K562 (cell line): ENCODE results near the gene SMIM36. TPM values are rescaled to one million over a fixed set of nuclear protein-coding genes. Genes with fewer than 3 reads are reported as not detected.

Experiments
- ATAC-seq: fragments of 200-7000 bp; cut with Tn5 transposase; 3 replicates; pipeline ENCODE4 v1.9.1; 2020; ENCODE audit warnings: moderate library complexity
- BruUV-seq: library from RNA; stranded (reverse); fragments of 400-500 nt; replicated peaks from 2 replicates; lab custom pipeline; 2021; lab: Mats Ljungman, UMichigan
- CTCF ChIA-PET: fragments of 300-600 bp; formaldehyde crosslinking; extraction: SDS; loops from one replicate; lab custom pipeline; 2021; ENCODE audit warnings: low intra/inter-chr PET ratio; lab: Yijun Ruan, JAX
- POLR2A ChIA-PET: fragments of 300-600, 350-650 bp; sonication (Branson Sonifier 250); formaldehyde crosslinking; extraction: SDS; loops from one replicate; lab custom pipeline; 2021; ENCODE audit warnings: antibody characterized with exemption, inconsistent platforms; lab: Yijun Ruan, JAX
- DNase-seq, 4 experiments: peaks; one replicate each; pipeline versions ENCODE4 v3.0.0 to v3.0.0-alpha.2; 2011 to 2018; ENCODE audit warnings: low spot score in 3 of 4, mixed read lengths in 3 of 4; ENCODE audit errors: extremely low read depth in 1 of 4
- FAIRE-seq: peaks from 2 replicates; lab custom pipeline; 2011; peaks lifted over from hg19 to GRCh38; lab: Jason Lieb, UNC
- H2AFZ ChIP-seq: 2 replicates; pipeline ENCODE4 v1.6.0; 2011; ENCODE audit warnings: low read depth, low read length, control low read depth, inconsistent platforms
- H3K27ac ChIP-seq: fragments of 200-600 bp; 3 replicates; pipeline ENCODE4 v1.8.0; 2011; ENCODE audit warnings: low read depth, mild to moderate bottlenecking, control low read depth, inconsistent platforms, low read length, moderate library complexity, mixed read lengths; ENCODE audit errors: extremely low read depth
- H3K27me3 ChIP-seq, 2 experiments: fragments of 300-600 bp in 1 of 2; 2 replicates in 1 of 2; 3 replicates in 1 of 2; pipeline versions ENCODE4 v1.6.0 to v1.8.0; 2011; ENCODE audit warnings: inconsistent platforms in 2 of 2, low read length in 2 of 2, mild to moderate bottlenecking in 1 of 2, mixed read lengths in 1 of 2, moderate library complexity in 1 of 2; ENCODE audit not compliant: control insufficient read depth in 2 of 2, insufficient read depth in 2 of 2
- H3K36me3 ChIP-seq: fragments of 300-600 bp; 3 replicates; pipeline ENCODE4 v1.8.0; 2011; ENCODE audit warnings: mild to moderate bottlenecking, low read length, inconsistent platforms; ENCODE audit not compliant: control insufficient read depth, insufficient read depth
- H3K4me1 ChIP-seq, 2 experiments: fragments of 200-600 bp in 1 of 2; replicated peaks in 1 of 2; 2 replicates in 1 of 2; 3 replicates in 1 of 2; pipeline versions ENCODE4 v1.5.1 to v1.8.0; 2011; ENCODE audit warnings: inconsistent platforms in 2 of 2, low read length in 2 of 2, mild to moderate bottlenecking in 1 of 2, mixed read lengths in 1 of 2, moderate library complexity in 1 of 2; ENCODE audit not compliant: control insufficient read depth in 2 of 2, insufficient read depth in 2 of 2
- H3K4me2 ChIP-seq: 2 replicates; pipeline ENCODE4 v1.6.1; 2011; ENCODE audit warnings: low read length, control low read depth, inconsistent platforms, mixed read lengths; ENCODE audit not compliant: insufficient read depth
- H3K4me3 ChIP-seq: fragments of 200-600 bp; sonication (generic), shearing (Covaris generic); 2 replicates; pipeline ENCODE4 v1.5.1; 2016; ENCODE audit warnings: control low read depth, inconsistent platforms
- H3K79me2 ChIP-seq: fragments of 200-600 bp; 3 replicates; pipeline ENCODE4 v1.8.0; 2011; ENCODE audit warnings: low read length, inconsistent platforms; ENCODE audit not compliant: control insufficient read depth, insufficient read depth
- H3K9ac ChIP-seq, 2 experiments: 2 replicates each; pipeline versions ENCODE4 v1.6.0 to v1.6.1; 2011; ENCODE audit warnings: low read depth in 2 of 2, low read length in 2 of 2, control low read depth in 1 of 2, inconsistent platforms in 1 of 2, mild to moderate bottlenecking in 1 of 2, mixed read lengths in 1 of 2; ENCODE audit not compliant: insufficient read depth in 1 of 2
- H3K9me1 ChIP-seq: one replicate; pipeline ENCODE4 v1.6.0; 2011; ENCODE audit warnings: inconsistent platforms, mild to moderate bottlenecking, low read length, moderate library complexity; ENCODE audit not compliant: control insufficient read depth, insufficient read depth
- H3K9me3 ChIP-seq: replicated peaks from 2 replicates; pipeline ENCODE4 v1.5.1; 2011; ENCODE audit warnings: low read depth, low read length, inconsistent platforms; ENCODE audit not compliant: control insufficient read depth, insufficient read depth
- H4K20me1 ChIP-seq: replicated peaks from 2 replicates; pipeline ENCODE4 v1.6.1; 2011; ENCODE audit warnings: low read length, inconsistent platforms, mixed read lengths; ENCODE audit not compliant: control insufficient read depth, insufficient read depth
- ATF7 ChIP-seq: fragments of 450-650 bp; IDR thresholded peaks from 2 replicates; pipeline ENCODE4 v1.7.1; 2014; ENCODE audit warnings: mild to moderate bottlenecking, moderate library complexity
- CREBBP ChIP-seq: IDR thresholded peaks from one replicate; pipeline ENCODE4 v1.6.1; 2012; ENCODE audit warnings: low read depth, mild to moderate bottlenecking, control low read depth, inconsistent platforms, low read length
- HNRNPH1 ChIP-seq: fragments of 200-400 bp; formaldehyde crosslinking; optimal IDR thresholded peaks from 2 replicates; pipeline ENCODE3; 2017; ENCODE audit warnings: low read depth, mild to moderate bottlenecking, low read length, moderate library complexity
- IFI16 ChIP-seq: fragments of 250-450 bp; sonication (Bioruptor Pico); IDR thresholded peaks from 2 replicates; pipeline ENCODE4 v2.1.2; 2022; ENCODE audit warnings: mild to moderate bottlenecking, inconsistent platforms
- MED1 ChIP-seq: sonication (generic); formaldehyde crosslinking; IDR thresholded peaks from 2 replicates; pipeline ENCODE4 v1.8.1; 2023; ENCODE audit warnings: missing genetic modification reagents, borderline replicate concordance
- NRF1 ChIP-seq, 2 experiments: fragments of 450-650 bp; IDR thresholded peaks in 1 of 2; conservative IDR thresholded peaks in 1 of 2; 2 replicates each; pipeline ENCODE4 v1.6.1; 2014; ENCODE audit warnings: mild to moderate bottlenecking in 2 of 2
- PHF8 ChIP-seq: fragments of 200-600 bp; sonication (generic); IDR thresholded peaks from 2 replicates; pipeline ENCODE4 v1.6.1; 2012; ENCODE audit warnings: mixed run types, mild to moderate bottlenecking, inconsistent platforms, low read length, moderate library complexity, borderline replicate concordance
- RBM15 ChIP-seq: fragments of 200-400 bp; formaldehyde crosslinking; IDR thresholded peaks from 2 replicates; pipeline ENCODE4 v1.6.1; 2018; ENCODE audit warnings: mild to moderate bottlenecking, low read length, moderate library complexity; ENCODE audit not compliant: insufficient read depth
- SIN3B ChIP-seq: fragments of 450-650 bp; IDR thresholded peaks from 2 replicates; pipeline ENCODE4 v1.6.1; 2017; ENCODE audit warnings: low read depth, mild to moderate bottlenecking, moderate library complexity
- SMAD4 ChIP-seq: fragments of 250-450 bp; sonication (Bioruptor Pico); conservative IDR thresholded peaks from 2 replicates; pipeline ENCODE4 v1.8.0; 2021; ENCODE audit warnings: inconsistent platforms, mild to moderate bottlenecking, moderate library complexity
- ZBTB17 ChIP-seq: fragments of 450-650 bp; formaldehyde crosslinking; IDR thresholded peaks from 2 replicates; pipeline ENCODE4 v1.4.0; 2020; ENCODE audit warnings: mild to moderate bottlenecking
- ZFP30 ChIP-seq: fragments of 250-450 bp; sonication (Bioruptor Pico); IDR thresholded peaks from 2 replicates; pipeline ENCODE4 v1.8.0; 2022; ENCODE audit warnings: moderate library complexity, mild to moderate bottlenecking, inconsistent platforms, borderline replicate concordance
- ZNF41 ChIP-seq: fragments of 250-450 bp; sonication (Bioruptor Pico); conservative IDR thresholded peaks from 2 replicates; pipeline ENCODE4 v1.4.0; 2020; ENCODE audit warnings: mild to moderate bottlenecking
- ZNF668 ChIP-seq: fragments of 250-450 bp; sonication (Bioruptor Pico); IDR thresholded peaks from 2 replicates; pipeline ENCODE4 v1.8.0; 2022; ENCODE audit warnings: mild to moderate bottlenecking, inconsistent platforms
- in situ Hi-C: fragments of 300-500 bp; cut with MboI; formaldehyde crosslinking; loops from 4 replicates; pipeline ENCODE4 v1.15.0; 2018; ENCODE audit warnings: inconsistent platforms, mixed read lengths
- intact Hi-C: fragments of 100-400 bp; cut with micrococcal nuclease; formaldehyde crosslinking; loops from 2 replicates; pipeline ENCODE4 v1.14.2; 2022
- polyA plus RNA-seq, 8 experiments: library from polyadenylated mRNA; depleted of rRNA in 4 of 8; stranded (reverse) in 5 of 8; unstranded in 3 of 8; fragments of >200 nt; fragmentation: Nextera tagmentation in 2 of 8; fragmentation: Illumina TruSeq in 1 of 8; extraction: Ambion mirVana in 2 of 8; extraction: Trizol in 1 of 8; gene quantifications; 2 replicates each; pipeline versions ENCODE4 v1.2.1 to v1.2.3, GENCODE V29; 2011 to 2014; ENCODE audit warnings: inconsistent platforms in 1 of 8, missing spikeins in 1 of 8
- total RNA-seq, 7 experiments: library from RNA; depleted of rRNA in 6 of 7; stranded (reverse); fragments of >200 nt in 6 of 7; fragmentation: Illumina TruSeq in 2 of 7; extraction: Trizol in 2 of 7; gene quantifications; 2 replicates each; pipeline versions ENCODE4 v1.2.1 to v1.2.3, GENCODE V29; 2011 to 2021; ENCODE audit warnings: low replicate concordance in 1 of 7

The SMIM36 gene
- total and polyA plus RNA-seq, 9 of the 15 experiments (the other 6 are each of a cell fraction or from before 2014, with no cell fraction given) = not detected

DNA sequence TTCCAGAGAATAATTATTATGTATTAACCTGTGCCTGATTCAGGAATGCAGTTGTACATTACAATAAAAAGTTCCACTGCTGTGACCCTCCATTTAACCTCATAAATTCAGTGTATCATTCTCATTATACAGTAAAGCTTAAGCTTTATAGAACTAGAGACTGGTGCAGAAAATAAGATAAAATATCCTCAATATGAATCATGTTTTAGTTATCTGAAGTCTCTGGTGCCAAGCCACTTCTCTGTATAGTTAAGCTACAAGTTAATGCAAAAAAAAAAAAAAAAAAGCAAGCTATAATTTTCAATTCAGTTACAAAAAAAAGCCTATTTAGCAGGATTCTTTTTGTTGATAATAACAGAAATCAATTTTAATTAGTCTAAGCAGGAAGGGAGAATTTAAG lies 22.4 kb upstream of the SMIM36 start:
- no peaks in the 10 kb centered on the region for H3K79me2 ChIP-seq
- no peak overlapping the region for H3K4me2 ChIP-seq
- ATAC-seq (no peak), FAIRE-seq (no peak)
- no peaks in the 10 kb centered on the region for H3K27me3 ChIP-seq
- no peaks in the 10 kb centered on the region for H3K36me3 ChIP-seq
- CTCF ChIA-PET = no interaction called here
- no peak overlapping the region for H3K9ac ChIP-seq
- H3K9me3 ChIP-seq = no peaks in the 10 kb centered on the region
- TF ChIP-seq ZNF668 (CRISPR knock-in tag) = no peak
- no peak for TF ChIP-seq ZNF41 (CRISPR knock-in tag)
- TF ChIP-seq PHF8 = no peak
- TF ChIP-seq NRF1 (conservative IDR thresholded peaks at IDR 0.05 in 1 of 2, IDR thresholded peaks at IDR 0.05 in 1 of 2) = no peak
- no peak for TF ChIP-seq MED1 (CRISPR knock-in tag)
- no peak for TF ChIP-seq IFI16 (CRISPR knock-in tag)
- TF ChIP-seq RBM15 = no peak
- no peak for TF ChIP-seq HNRNPH1
- no peak for TF ChIP-seq SMAD4
- TF ChIP-seq CREBBP = no peak
- no peak for TF ChIP-seq SIN3B
- TF ChIP-seq ATF7 = no peak
- TF ChIP-seq ZBTB17 (CRISPR knock-in tag) = no peak
- no peak for TF ChIP-seq ZFP30 (CRISPR knock-in tag)
- TF ChIP-seq, all 486 proteins: peak for 0
- no peak overlapping the region for H3K4me3 ChIP-seq
- no peak overlapping the region for H2AFZ ChIP-seq
- no peaks in the 10 kb centered on the region for H3K9me1 ChIP-seq
- POLR2A ChIA-PET = interaction anchor here (0.5 to 1.2 kb wide), 2 partner anchors 149 to 248 kb away, joined by 3 to 4 read pairs; no protein-coding TSS in a partner anchor
- no peaks in the 10 kb centered on the region for H3K4me1 ChIP-seq
- in situ Hi-C loops (loop anchor here (25.0 kb wide), 1 partner anchor 779 kb away; no protein-coding TSS in a partner anchor), intact Hi-C loops (no loop called here)
- H4K20me1 ChIP-seq = no peaks in the 10 kb centered on the region
- no TSS peak for BruUV-seq
- no peak for DNase-seq
- no peak overlapping the region for H3K27ac ChIP-seq
